ENCODE data around the gene SSBP4.

SSBP4 gene

DNA sequence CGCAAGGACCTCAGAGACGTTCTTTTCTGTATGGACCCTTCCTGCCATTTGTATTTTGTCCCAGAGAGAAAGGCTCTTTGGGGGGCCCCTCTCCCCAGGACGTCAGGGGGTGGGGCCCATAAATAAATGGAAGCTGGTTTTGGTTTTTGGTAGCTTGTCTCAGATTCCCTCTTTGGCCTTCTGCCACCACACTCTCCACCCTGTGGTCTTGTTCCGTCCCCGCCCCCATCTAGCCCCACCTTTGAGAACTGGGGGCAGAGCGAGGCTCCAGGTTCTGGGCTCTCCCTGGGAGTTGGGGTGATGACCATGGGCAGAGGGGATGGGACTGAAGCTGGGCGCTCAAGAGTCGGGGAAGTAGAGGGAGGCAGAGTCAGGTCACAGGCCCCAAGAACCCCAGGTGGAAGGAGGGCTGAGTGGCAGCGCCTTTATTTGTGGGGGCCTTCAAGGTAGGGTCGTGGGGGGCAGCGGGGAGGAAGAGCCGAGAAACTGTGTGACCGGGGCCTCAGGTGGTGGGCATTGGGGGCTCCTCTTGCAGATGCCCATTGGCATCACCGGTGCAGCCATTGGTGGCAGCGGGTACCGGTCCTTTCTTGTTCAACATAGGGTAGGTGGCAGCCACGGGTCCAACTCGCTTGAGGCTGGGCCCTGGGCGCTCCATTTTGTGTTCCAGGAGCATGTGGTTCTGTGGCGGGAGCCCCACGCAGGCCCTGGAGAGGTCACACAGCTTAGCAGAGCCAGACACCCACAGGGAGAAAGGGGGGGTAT, 15.4 kb downstream of the SSBP4 start:
- no peak for DNase-seq

DNA sequence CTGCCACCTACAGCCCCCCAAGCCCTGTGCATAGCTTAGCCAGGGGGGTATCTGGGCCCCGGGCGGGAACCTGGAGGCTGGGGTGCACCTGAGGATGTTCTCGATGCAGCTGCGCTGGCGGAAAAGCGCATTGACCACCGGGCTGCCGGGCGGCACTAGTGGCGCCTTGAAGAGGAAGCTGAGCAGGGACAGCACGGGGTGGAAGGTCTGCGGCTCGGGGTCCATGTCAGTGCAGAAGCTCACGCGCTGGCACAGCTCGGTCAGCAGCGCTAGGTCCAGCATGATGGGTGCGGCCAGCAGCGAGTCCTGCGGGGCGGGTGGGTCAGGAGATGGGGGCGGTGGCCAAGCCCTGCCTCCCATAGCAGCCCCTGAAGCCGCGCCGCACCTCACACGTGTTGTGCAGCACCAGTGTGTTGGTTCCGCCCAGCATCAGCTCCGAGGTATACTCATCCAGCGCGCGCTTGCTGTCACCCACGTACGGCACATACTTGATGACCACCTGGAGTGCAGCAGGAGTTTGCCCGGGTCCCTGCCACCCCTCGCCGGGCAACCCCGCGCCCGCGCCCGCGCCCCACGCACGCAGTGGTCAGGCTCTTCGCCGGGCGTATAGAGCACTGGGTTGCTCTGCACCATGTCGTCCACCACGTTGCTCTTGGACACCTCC, 16.1 kb downstream of the SSBP4 start:
- DNase-seq: no peak

GRCh38 chr19:18435842-18436670, 16.9 kb downstream of the SSBP4 start:
- no peak for DNase-seq

- DNase-seq: no peak
Observed at GRCh38 chr19:18436671-18437490, 17.7 kb downstream of the SSBP4 start.

DNA sequence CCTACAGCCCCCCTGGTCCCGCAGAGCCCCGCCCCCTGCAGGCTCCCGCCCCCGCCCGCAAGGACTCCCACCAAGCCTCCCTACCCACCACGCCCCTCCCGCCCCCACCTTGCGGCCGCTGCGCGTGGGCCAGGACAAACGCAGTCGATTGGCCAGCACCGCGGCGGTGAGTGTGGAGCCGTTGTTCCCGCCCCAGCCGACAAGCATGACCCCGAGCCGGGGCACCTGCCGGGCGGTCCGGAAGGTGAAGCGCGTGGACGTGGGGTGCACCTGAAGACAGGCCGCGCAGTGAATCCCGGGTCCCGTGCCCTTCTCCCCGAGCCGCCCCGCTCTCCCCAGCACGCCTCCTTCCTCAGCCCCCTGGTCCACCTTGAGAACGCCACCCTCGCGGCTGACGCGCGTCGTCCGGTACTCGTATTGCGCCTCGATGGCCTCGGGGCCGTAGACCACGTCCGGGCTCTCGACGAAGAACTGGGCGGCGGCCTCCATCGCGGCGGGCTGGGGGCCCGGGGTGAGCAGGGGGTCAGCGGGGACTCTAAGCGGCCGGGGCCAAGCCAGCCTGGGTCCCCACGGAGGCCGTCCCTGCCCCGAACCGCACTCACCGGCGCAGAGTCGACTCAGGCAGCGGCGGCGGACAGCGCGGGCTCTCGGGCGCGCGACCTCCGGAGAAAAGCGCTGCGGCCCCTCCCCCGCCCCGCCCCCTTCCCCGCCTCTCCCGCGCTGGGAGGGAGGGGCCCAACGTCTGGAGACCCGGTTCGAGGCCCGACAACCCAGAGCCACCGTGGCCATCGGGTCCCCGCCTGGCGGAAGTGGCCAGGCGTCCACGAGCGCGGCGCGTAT, 18.5 kb downstream of the SSBP4 start, which contains the start of gene ISYNA1:
TSS of gene ISYNA1 (minus strand) at position 643 of the 840 bp plus-strand sequence. CDS start at position 489, 154 bp downstream.
- no peak for DNase-seq

DNA sequence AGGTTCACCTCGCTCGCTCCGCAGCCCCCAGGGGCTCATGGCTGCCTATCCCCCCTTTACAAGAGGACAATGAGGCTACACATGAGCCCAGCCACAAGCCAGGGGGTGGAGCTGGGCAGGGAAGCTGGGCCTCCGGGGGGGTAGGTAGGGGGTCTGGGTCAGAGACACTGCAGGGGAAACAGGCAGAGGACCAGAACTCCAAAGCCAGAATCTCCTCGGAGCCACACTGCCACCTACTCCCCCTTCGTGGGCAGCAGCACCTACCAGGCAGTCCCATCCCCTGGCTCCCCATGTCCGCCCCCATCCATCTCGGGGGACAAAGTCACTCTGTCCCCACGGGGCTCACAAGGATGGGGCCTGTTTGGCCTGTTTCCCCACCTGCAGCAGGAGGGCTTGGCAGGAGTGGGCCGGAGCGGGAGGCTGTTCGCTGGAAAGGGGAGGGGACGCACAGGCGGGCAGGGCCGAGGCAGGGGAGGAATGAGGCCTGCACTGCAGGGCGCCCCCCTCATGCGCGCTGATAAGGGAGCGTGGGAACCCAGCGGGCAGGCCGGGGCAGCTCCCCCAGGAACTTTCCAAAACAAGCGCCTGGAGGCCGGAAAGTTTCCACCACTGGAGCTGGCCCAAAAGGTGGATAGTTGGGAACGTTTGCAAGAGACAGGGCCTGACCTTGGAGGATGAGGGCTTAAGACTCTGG, 19.3 kb downstream of the SSBP4 start:
- no peak for DNase-seq

DNA sequence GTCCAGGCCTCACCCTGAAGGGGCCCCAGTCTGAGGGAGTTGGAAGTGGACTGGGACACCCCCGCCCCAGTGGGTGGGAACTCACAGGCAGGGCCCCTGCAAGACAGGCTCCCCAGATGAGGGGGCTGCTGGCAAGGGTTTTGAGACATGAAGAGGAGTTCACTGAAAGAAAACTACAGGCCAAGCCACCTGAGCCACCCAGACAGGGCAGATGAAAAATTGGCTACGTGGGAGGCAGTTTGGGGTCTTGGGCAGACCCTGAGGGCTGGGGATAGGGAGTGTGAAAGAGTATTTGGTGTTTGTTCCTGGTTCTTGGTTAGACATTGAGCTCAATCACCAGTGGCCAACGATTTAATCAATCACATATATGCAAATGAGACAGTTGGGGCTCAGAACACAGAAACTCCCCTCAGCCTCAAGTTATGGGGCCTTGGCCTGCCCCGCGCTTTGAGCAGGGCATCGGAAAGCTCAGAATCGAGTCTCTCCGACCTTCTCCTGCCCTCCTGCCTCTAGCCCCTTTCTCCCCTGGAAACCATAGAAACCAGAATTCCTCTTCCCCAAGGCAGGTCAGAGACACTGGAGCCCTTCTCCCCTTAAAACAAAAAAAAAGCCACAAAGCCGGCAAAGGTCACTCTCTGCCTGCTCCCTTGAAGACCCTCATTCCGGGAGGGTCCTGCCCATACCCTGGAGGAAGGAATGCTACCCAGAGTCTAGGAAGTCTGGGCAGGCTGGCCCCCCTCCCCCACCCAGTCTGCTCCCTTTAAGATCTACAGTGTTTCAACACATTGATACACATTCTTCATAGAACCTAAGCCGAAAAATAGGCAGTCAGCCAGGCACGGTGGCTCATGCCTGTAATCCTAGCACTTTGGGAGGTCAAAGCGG, 20.1 kb downstream of the SSBP4 start:
- no peak for DNase-seq

GRCh38 chr19:18439910-18440237, 20.7 kb downstream of the SSBP4 start:
- no peak for DNase-seq

DNA sequence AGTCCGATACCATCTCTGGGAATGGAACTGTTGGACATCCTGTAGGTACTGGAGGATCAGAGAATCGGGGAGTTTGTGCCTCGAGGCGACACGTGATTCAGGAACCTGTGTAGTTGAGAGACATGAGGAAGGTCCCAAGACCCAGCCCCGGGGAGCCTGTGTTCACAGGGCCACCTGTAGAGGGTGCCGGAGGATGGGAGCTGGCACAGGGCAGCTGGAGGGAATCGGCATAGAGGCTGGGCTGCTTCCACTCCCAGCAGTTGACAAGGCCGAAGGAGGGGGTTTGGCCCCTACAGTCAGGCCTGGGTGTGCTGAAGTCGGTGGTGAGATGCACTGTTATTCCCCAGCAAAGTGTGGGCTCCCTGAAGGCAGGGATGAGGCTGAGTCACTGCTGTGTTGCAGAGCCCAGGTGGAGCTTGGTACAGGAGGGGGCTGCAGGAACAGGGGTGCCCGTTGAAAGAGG, 21.2 kb downstream of the SSBP4 start:
- no peak for DNase-seq

GRCh38 chr19:18440936-18441803, 22.0 kb downstream of the SSBP4 start:
- DNase-seq: no peak

GRCh38 chr19:18441804-18442788, 22.9 kb downstream of the SSBP4 start:
- no peak for DNase-seq

GRCh38 chr19:18442941-18443340, 23.7 kb downstream of the SSBP4 start:
- DNase-seq: no peak

GRCh38 chr19:18443406-18443805, 24.2 kb downstream of the SSBP4 start:
- DNase-seq: no peak

- no peak for DNase-seq
Observed at GRCh38 chr19:18443831-18444230, 24.6 kb downstream of the SSBP4 start.

DNA sequence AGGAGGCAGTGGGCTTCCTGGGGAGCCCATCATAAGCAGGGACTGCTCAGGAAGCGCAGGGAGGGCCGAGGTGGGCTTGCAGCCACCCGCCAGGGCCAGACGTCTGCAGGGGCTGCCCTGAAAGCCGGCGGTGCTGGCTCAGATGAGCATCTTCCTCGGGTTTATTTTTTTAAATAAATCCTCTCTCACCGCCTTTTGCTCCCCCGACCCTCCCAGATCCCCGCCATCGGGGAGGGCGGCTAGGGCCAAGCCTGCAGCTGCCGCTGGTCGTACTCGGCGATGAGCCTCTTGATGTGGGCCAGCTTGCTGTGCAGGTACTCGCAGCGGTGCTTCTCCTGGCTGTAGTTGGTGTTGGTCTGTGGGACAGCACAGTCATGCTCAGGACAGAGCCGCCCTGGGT, 25.3 kb downstream of the SSBP4 start:
- DNase-seq: no peak

DNA sequence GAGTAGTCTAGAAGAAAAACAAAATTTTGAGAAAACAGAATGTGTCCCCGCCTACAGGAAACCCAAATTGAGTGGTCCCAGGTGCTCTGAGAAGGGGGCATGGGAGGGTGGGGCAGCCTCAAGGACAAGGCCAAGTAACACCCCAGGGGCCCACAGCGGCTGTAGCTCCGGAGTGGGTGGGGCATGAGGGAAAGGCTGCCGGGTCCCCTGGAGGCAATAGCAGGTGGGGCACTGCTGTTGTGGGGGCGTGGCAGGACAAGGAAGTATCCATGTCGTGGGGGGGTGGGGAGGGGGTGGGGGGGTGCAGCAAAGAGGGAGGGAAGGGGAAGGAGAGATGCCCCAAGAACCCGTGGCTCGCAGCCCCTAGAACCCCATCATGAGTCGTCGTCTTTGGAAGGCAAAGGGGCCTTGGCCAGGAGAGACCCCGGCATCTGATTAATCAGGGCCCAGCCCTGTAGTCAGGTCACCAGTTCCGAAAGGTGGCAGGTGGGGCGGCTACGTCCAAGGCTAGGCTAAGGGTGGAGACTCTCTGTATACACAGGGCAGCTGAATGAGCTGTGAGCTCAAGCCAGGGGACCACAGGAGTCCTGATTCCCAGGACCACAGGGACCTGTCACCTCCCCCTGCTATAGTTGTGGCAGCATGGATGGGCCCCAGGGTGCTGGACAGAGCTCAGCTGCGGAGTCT, 26.2 kb downstream of the SSBP4 start:
- no peak for DNase-seq

All from NCI-H1417 treated with DMSO at 0.1 percent for 48 hours (cell line).